Caco-2 (cell line): ENCODE results near the gene HDAC3. TPM values are rescaled to one million over a fixed set of nuclear protein-coding genes. Genes with fewer than 3 reads are reported as not detected.

Experiments
- BruUV-seq: library from RNA; stranded (reverse); fragments of 400-500 nt; replicated peaks from 2 replicates; lab custom pipeline; 2021; lab: Mats Ljungman, UMichigan
- CTCF ChIA-PET: fragments of 300-600 bp; sonication (Branson Sonifier 250); formaldehyde crosslinking; loops from one replicate; lab custom pipeline; 2022; ENCODE audit warnings: antibody characterized with exemption; lab: Charles Lee
- POLR2A ChIA-PET: fragments of 300-600 bp; sonication (Branson Sonifier 250); formaldehyde crosslinking; loops from one replicate; lab custom pipeline; 2022; ENCODE audit warnings: antibody characterized with exemption; lab: Charles Lee
- DNase-seq, 2 experiments: peaks; one replicate each; pipeline versions ENCODE4 v3.0.0 to v3.0.0-alpha.2; 2020 to 2022
- H3K27me3 ChIP-seq: replicated peaks from 2 replicates; pipeline ENCODE4 v1.6.0; 2011; ENCODE audit warnings: low read length; ENCODE audit not compliant: control insufficient read depth, insufficient read depth
- H3K36me3 ChIP-seq: 2 replicates; pipeline ENCODE4 v1.5.1; 2011; ENCODE audit warnings: low read length; ENCODE audit not compliant: control insufficient read depth, insufficient read depth
- H3K4me1 ChIP-seq: fragments of 250-450 bp; sonication (Bioruptor Pico); 2 replicates; pipeline ENCODE4 v1.5.1; 2020; ENCODE audit warnings: mild to moderate bottlenecking
- H3K4me3 ChIP-seq: 2 replicates; pipeline ENCODE4 v1.5.1; 2011; ENCODE audit warnings: low read depth, mild to moderate bottlenecking, control low read depth, low read length
- H3K9me3 ChIP-seq: fragments of 250-450 bp; sonication (Bioruptor Pico); 2 replicates; pipeline ENCODE4 v1.5.1; 2020; ENCODE audit warnings: mild to moderate bottlenecking, moderate library complexity
- H3K27ac Mint-ChIP-seq: one replicate; pipeline ENCODE4 v1.8.0; 2022; ENCODE audit warnings: mixed read lengths; ENCODE audit not compliant: unreplicated experiment
- H3K27me3 Mint-ChIP-seq: one replicate; pipeline ENCODE4 v1.8.0; 2022; ENCODE audit warnings: mixed read lengths; ENCODE audit not compliant: insufficient read depth, unreplicated experiment
- H3K36me3 Mint-ChIP-seq: one replicate; pipeline ENCODE4 v1.8.0; 2022; ENCODE audit warnings: mild to moderate bottlenecking, mixed read lengths; ENCODE audit not compliant: insufficient read depth, unreplicated experiment
- H3K4me1 Mint-ChIP-seq: one replicate; pipeline ENCODE4 v1.8.0; 2022; ENCODE audit warnings: low read depth, mixed read lengths; ENCODE audit not compliant: unreplicated experiment
- H3K4me3 Mint-ChIP-seq: one replicate; pipeline ENCODE4 v1.8.0; 2022; ENCODE audit warnings: mild to moderate bottlenecking, moderate library complexity, mixed read lengths; ENCODE audit not compliant: unreplicated experiment
- H3K9me3 Mint-ChIP-seq: one replicate; pipeline ENCODE4 v1.8.0; 2022; ENCODE audit warnings: mixed read lengths; ENCODE audit not compliant: unreplicated experiment
- CTCF ChIP-seq, 2 experiments: fragments of 200-600 bp in 1 of 2; IDR thresholded peaks; 1 replicate in 1 of 2; 2 replicates in 1 of 2; pipeline versions ENCODE4 v1.5.1 to v1.8.0; 2011 to 2022; ENCODE audit warnings: antibody characterized with exemption in 1 of 2, control low read depth in 1 of 2, inconsistent platforms in 1 of 2, low read depth in 1 of 2, low read length in 1 of 2, mild to moderate bottlenecking in 1 of 2, moderate library complexity in 1 of 2; ENCODE audit not compliant: insufficient read depth in 1 of 2, severe bottlenecking in 1 of 2, unreplicated experiment in 1 of 2
- intact Hi-C: fragments of 100-400 bp; cut with micrococcal nuclease; formaldehyde crosslinking; loops from one replicate; pipeline ENCODE4 v1.10.0; 2022; ENCODE audit not compliant: unreplicated experiment
- total RNA-seq: library from RNA; stranded (reverse); gene quantifications from 2 replicates; pipeline ENCODE4 v1.2.3, GENCODE V29; 2022

The HDAC3 gene
- total RNA-seq, 1 experiment from 2014 or later, result 73.0 TPM

DNA sequence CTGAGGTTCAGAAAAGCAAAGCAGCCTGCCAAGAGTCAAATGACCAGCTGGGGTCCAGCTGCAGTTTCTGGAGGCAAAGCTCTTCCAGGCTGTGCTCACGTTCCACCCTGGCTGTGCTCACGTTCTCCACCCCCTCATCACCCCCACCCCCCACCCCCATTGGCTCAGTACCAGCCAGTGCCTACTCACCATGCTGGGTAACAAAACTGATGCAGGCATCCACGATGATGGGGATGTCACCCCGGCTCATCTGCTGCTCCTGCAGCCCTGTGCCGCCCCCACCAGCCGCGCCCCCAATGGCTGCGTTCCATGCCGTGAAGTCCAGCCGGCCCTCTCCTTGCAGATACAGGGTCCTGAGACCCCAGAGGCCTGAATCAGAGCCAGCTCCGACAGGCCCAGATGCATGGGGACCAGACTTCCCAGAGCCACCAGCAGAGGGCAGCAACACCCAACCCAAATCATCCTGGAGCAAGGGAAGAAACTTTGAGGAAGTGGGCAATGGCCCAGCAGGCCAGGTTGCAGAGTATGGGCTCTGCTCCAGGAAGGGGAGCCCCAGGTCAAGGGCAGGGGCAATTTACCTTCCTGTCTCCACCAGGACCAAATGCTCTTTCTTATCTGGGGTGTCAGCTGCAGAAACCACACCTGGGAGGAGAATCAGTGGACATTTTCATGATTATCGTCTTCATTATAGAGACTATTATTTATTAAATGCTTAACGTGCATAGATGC, 28.2 kb upstream of the HDAC3 start:
- Mint-ChIP-seq H3K27me3 (no peaks in the 10 kb centered on the region), H3K27ac (no peak overlapping the region), H3K4me1 (no peaks in the 10 kb centered on the region), H3K4me3 (no peak overlapping the region), H3K36me3 (no peaks in the 10 kb centered on the region), H3K9me3 (no peaks in the 10 kb centered on the region)
- Histone ChIP-seq H3K27me3 (no peaks in the 10 kb centered on the region), H3K4me1 (no peaks in the 10 kb centered on the region), H3K9me3 (no peaks in the 10 kb centered on the region), H3K4me3 (no peak overlapping the region), H3K36me3 (no peaks in the 10 kb centered on the region)
- ChIA-PET CTCF (interaction anchor here (0.5 to 1.4 kb wide), 6 partner anchors 10 to 349 kb away, joined by 3 to 7 read pairs (median 4); partner anchors contain the start of gene DELE1), POLR2A (no interaction called here)
- peak; percentile 85 to 94 for TF ChIP-seq CTCF (IDR thresholded peaks at IDR 0.05; ENCODE audit: insufficient read depth in 1 of 2, low read depth in 1 of 2, low read length in 1 of 2, severe bottlenecking in 1 of 2, unreplicated experiment in 1 of 2)
- BruUV-seq, result no TSS peak
- peak; percentile 76 to 84 for DNase-seq
- intact Hi-C loops, result loop anchor here (1.0 to 2.0 kb wide), 5 partner anchors 12 to 295 kb away; no protein-coding TSS in a partner anchor

DNA sequence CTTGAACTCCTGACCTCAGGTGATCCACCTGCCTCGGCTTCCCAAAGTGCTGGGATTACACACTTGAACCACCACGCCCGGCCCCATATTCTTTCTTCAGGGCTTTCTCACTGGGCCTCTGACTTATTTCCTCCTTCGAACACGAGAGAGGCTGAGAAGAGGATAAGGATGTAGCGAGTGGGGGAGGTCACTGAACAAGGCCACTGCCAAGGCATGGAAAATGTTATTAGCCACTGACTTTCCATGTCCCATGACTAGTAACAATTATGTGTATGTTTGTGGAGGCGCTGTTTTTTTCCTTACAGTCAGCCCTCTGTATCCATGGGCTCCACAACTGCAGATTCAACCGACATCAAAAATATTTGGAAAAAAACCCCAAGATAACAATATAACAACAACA, 26.9 kb upstream of the HDAC3 start:
- ChIA-PET CTCF (no interaction called here), POLR2A (no interaction called here)
- H3K9me3 Mint-ChIP-seq, result no peaks in the 10 kb centered on the region
- no peak overlapping the region for H3K4me3 ChIP-seq
- no peaks in the 10 kb centered on the region for H3K4me1 ChIP-seq
- H3K36me3 Mint-ChIP-seq, result no peaks in the 10 kb centered on the region
- no peaks in the 10 kb centered on the region for H3K36me3 ChIP-seq
- BruUV-seq, result no TSS peak
- H3K4me3 Mint-ChIP-seq, result no peak overlapping the region
- no peaks in the 10 kb centered on the region for H3K27me3 ChIP-seq
- TF ChIP-seq CTCF (IDR thresholded peaks at IDR 0.05; ENCODE audit: insufficient read depth in 1 of 2, low read depth in 1 of 2, low read length in 1 of 2, severe bottlenecking in 1 of 2, unreplicated experiment in 1 of 2), result no peak
- no peak overlapping the region for H3K27ac Mint-ChIP-seq
- H3K27me3 Mint-ChIP-seq, result no peaks in the 10 kb centered on the region
- intact Hi-C loops, result no loop called here
- no peaks in the 10 kb centered on the region for H3K9me3 ChIP-seq
- no peak for DNase-seq
- no peaks in the 10 kb centered on the region for H3K4me1 Mint-ChIP-seq

DNA sequence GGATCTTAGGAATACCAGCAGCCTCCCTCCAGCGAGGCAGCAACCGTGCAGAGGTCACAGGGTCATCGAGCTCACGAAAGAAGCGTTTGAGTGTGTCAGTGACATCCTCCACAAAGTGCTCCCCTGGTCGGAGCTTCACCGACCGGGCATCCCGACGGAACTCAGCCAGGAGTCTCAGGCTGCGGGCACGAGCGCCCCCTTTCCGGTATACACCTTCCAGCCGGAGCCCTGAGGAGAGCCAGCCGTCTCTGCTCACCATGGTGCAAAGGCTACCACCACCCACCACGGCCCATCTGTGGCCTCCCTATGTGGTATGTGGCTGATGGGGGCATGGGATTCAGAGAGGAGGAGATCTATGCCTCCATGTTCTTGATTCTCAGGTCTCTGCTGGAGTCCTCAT, 25.4 kb upstream of the HDAC3 start:
- no peaks in the 10 kb centered on the region for H3K4me1 Mint-ChIP-seq
- CTCF ChIA-PET, result no interaction called here
- no peaks in the 10 kb centered on the region for H3K27me3 ChIP-seq
- intact Hi-C loops, result no loop called here
- H3K9me3 Mint-ChIP-seq, result no peaks in the 10 kb centered on the region
- no TSS peak for BruUV-seq
- POLR2A ChIA-PET, result no interaction called here
- H3K27me3 Mint-ChIP-seq, result peaks cover 1% of the 10 kb centered on the region
- no peak overlapping the region for H3K4me3 Mint-ChIP-seq
- H3K36me3 ChIP-seq, result no peaks in the 10 kb centered on the region
- H3K9me3 ChIP-seq, result no peaks in the 10 kb centered on the region
- TF ChIP-seq CTCF (IDR thresholded peaks at IDR 0.05; ENCODE audit: insufficient read depth in 1 of 2, low read depth in 1 of 2, low read length in 1 of 2, severe bottlenecking in 1 of 2, unreplicated experiment in 1 of 2), result no peak
- no peak for DNase-seq
- H3K4me1 ChIP-seq, result no peaks in the 10 kb centered on the region
- H3K36me3 Mint-ChIP-seq, result no peaks in the 10 kb centered on the region
- H3K27ac Mint-ChIP-seq, result no peak overlapping the region
- no peak overlapping the region for H3K4me3 ChIP-seq
